GM23338 (cell line): ENCODE measurements around the gene ADAT3. TPM values are rescaled to one million over a fixed set of nuclear protein-coding genes. Genes with fewer than 3 reads are reported as not detected.

Experiments used
- CREB1 ChIP-seq: fragments of 250-450 bp; sonication (Bioruptor Pico); IDR thresholded peaks from 2 replicates; pipeline ENCODE4 v1.5.0; 2020; ENCODE audit warnings: low read depth, mild to moderate bottlenecking, moderate library complexity
- EZH2 ChIP-seq: fragments of 200-600 bp; sonication (generic); IDR thresholded peaks from one replicate; pipeline ENCODE4 v1.8.0; 2017; ENCODE audit warnings: antibody characterized with exemption, mild to moderate bottlenecking, low read depth; ENCODE audit not compliant: unreplicated experiment
- JUNB ChIP-seq: IDR thresholded peaks from one replicate; pipeline ENCODE4 v1.6.1; 2016; ENCODE audit warnings: antibody characterized with exemption; ENCODE audit not compliant: unreplicated experiment
- POLR2AphosphoS5 ChIP-seq: IDR thresholded peaks from 2 replicates; pipeline ENCODE4 v1.6.1; 2016; ENCODE audit warnings: antibody characterized with exemption, low read depth
- STAT1 ChIP-seq: IDR thresholded peaks from one replicate; pipeline ENCODE4 v1.6.1; 2016; ENCODE audit warnings: antibody characterized with exemption; ENCODE audit not compliant: unreplicated experiment
- ZNF331 ChIP-seq: fragments of 250-450 bp; sonication (Bioruptor Pico); IDR thresholded peaks from 2 replicates; pipeline ENCODE4 v1.5.0; 2020; ENCODE audit warnings: low read depth, mild to moderate bottlenecking, moderate library complexity
- polyA plus RNA-seq: library from polyadenylated mRNA; unstranded; fragments of >200 nt; fragmentation: Nextera tagmentation; extraction: Ambion mirVana; gene quantifications from 2 replicates; pipeline ENCODE4 v1.2.1, GENCODE V29; 2016
- total RNA-seq: library from RNA; depleted of rRNA; stranded (reverse); fragments of >200 nt; shearing (Covaris generic); gene quantifications from 2 replicates; pipeline ENCODE4 v1.2.3, GENCODE V29; 2014
- TF ChIP-seq, protein P1 (sequence below): fragments of 250-450 bp; sonication (Bioruptor Pico); IDR thresholded peaks from 2 replicates; pipeline ENCODE4 v1.5.0; 2020; ENCODE audit warnings: mild to moderate bottlenecking, moderate library complexity
- TF ChIP-seq, protein P2 (sequence below): IDR thresholded peaks from 2 replicates; pipeline ENCODE4 v1.6.1; 2016; ENCODE audit warnings: antibody characterized with exemption
- TF ChIP-seq, protein P3 (sequence below): IDR thresholded peaks from one replicate; pipeline ENCODE4 v1.6.1; 2018; ENCODE audit warnings: antibody characterized with exemption; ENCODE audit not compliant: unreplicated experiment

ADAT3 gene
- total and polyA plus RNA-seq, 2 experiments from 2014 or later, result 7.9 to 12.4 TPM

- TF ChIP-seq, protein P1, sequence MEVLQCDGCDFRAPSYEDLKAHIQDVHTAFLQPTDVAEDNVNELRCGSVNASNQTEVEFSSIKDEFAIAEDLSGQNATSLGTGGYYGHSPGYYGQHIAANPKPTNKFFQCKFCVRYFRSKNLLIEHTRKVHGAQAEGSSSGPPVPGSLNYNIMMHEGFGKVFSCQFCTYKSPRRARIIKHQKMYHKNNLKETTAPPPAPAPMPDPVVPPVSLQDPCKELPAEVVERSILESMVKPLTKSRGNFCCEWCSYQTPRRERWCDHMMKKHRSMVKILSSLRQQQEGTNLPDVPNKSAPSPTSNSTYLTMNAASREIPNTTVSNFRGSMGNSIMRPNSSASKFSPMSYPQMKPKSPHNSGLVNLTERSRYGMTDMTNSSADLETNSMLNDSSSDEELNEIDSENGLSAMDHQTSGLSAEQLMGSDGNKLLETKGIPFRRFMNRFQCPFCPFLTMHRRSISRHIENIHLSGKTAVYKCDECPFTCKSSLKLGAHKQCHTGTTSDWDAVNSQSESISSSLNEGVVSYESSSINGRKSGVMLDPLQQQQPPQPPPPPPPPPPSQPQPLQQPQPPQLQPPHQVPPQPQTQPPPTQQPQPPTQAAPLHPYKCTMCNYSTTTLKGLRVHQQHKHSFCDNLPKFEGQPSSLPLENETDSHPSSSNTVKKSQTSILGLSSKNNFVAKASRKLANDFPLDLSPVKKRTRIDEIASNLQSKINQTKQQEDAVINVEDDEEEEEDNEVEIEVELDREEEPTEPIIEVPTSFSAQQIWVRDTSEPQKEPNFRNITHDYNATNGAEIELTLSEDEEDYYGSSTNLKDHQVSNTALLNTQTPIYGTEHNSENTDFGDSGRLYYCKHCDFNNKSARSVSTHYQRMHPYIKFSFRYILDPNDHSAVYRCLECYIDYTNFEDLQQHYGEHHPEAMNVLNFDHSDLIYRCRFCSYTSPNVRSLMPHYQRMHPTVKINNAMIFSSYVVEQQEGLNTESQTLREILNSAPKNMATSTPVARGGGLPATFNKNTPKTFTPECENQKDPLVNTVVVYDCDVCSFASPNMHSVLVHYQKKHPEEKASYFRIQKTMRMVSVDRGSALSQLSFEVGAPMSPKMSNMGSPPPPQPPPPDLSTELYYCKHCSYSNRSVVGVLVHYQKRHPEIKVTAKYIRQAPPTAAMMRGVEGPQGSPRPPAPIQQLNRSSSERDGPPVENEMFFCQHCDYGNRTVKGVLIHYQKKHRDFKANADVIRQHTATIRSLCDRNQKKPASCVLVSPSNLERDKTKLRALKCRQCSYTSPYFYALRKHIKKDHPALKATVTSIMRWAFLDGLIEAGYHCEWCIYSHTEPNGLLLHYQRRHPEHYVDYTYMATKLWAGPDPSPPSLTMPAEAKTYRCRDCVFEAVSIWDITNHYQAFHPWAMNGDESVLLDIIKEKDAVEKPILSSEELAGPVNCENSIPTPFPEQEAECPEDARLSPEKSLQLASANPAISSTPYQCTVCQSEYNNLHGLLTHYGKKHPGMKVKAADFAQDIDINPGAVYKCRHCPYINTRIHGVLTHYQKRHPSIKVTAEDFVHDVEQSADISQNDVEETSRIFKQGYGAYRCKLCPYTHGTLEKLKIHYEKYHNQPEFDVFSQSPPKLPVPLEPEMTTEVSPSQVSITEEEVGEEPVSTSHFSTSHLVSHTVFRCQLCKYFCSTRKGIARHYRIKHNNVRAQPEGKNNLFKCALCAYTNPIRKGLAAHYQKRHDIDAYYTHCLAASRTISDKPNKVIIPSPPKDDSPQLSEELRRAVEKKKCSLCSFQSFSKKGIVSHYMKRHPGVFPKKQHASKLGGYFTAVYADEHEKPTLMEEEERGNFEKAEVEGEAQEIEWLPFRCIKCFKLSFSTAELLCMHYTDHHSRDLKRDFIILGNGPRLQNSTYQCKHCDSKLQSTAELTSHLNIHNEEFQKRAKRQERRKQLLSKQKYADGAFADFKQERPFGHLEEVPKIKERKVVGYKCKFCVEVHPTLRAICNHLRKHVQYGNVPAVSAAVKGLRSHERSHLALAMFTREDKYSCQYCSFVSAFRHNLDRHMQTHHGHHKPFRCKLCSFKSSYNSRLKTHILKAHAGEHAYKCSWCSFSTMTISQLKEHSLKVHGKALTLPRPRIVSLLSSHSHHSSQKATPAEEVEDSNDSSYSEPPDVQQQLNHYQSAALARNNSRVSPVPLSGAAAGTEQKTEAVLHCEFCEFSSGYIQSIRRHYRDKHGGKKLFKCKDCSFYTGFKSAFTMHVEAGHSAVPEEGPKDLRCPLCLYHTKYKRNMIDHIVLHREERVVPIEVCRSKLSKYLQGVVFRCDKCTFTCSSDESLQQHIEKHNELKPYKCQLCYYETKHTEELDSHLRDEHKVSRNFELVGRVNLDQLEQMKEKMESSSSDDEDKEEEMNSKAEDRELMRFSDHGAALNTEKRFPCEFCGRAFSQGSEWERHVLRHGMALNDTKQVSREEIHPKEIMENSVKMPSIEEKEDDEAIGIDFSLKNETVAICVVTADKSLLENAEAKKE (CRISPR knock-in tag), result no peak
- TF ChIP-seq EZH2 (no peak), POLR2AphosphoS5 (no peak), JUNB (no peak), STAT1 (no peak), CREB1 (CRISPR knock-in tag) (no peak), ZNF331 (CRISPR knock-in tag) (no peak)
- TF ChIP-seq, protein P2, sequence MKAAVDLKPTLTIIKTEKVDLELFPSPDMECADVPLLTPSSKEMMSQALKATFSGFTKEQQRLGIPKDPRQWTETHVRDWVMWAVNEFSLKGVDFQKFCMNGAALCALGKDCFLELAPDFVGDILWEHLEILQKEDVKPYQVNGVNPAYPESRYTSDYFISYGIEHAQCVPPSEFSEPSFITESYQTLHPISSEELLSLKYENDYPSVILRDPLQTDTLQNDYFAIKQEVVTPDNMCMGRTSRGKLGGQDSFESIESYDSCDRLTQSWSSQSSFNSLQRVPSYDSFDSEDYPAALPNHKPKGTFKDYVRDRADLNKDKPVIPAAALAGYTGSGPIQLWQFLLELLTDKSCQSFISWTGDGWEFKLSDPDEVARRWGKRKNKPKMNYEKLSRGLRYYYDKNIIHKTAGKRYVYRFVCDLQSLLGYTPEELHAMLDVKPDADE, result no peak
- TF ChIP-seq, protein P3, sequence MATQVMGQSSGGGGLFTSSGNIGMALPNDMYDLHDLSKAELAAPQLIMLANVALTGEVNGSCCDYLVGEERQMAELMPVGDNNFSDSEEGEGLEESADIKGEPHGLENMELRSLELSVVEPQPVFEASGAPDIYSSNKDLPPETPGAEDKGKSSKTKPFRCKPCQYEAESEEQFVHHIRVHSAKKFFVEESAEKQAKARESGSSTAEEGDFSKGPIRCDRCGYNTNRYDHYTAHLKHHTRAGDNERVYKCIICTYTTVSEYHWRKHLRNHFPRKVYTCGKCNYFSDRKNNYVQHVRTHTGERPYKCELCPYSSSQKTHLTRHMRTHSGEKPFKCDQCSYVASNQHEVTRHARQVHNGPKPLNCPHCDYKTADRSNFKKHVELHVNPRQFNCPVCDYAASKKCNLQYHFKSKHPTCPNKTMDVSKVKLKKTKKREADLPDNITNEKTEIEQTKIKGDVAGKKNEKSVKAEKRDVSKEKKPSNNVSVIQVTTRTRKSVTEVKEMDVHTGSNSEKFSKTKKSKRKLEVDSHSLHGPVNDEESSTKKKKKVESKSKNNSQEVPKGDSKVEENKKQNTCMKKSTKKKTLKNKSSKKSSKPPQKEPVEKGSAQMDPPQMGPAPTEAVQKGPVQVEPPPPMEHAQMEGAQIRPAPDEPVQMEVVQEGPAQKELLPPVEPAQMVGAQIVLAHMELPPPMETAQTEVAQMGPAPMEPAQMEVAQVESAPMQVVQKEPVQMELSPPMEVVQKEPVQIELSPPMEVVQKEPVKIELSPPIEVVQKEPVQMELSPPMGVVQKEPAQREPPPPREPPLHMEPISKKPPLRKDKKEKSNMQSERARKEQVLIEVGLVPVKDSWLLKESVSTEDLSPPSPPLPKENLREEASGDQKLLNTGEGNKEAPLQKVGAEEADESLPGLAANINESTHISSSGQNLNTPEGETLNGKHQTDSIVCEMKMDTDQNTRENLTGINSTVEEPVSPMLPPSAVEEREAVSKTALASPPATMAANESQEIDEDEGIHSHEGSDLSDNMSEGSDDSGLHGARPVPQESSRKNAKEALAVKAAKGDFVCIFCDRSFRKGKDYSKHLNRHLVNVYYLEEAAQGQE, result no peak
These were observed 23.0 kb upstream of the ADAT3 start (continued) for GRCh38 chr19:1882089-1882785.
